Measurements from ENCODE around the gene C1orf216. TPM values are rescaled to one million over a fixed set of nuclear protein-coding genes. Genes with fewer than 3 reads are reported as not detected.
"Not testable (repeated sequence)": the region's sequence is repeated elsewhere in the genome, so short reads cannot be mapped to it uniquely, and the experiment has no call there.

The C1orf216 gene
- total RNA-seq, 2 donors from 2014 or later = 23.4 to 39.7 TPM

DNA sequence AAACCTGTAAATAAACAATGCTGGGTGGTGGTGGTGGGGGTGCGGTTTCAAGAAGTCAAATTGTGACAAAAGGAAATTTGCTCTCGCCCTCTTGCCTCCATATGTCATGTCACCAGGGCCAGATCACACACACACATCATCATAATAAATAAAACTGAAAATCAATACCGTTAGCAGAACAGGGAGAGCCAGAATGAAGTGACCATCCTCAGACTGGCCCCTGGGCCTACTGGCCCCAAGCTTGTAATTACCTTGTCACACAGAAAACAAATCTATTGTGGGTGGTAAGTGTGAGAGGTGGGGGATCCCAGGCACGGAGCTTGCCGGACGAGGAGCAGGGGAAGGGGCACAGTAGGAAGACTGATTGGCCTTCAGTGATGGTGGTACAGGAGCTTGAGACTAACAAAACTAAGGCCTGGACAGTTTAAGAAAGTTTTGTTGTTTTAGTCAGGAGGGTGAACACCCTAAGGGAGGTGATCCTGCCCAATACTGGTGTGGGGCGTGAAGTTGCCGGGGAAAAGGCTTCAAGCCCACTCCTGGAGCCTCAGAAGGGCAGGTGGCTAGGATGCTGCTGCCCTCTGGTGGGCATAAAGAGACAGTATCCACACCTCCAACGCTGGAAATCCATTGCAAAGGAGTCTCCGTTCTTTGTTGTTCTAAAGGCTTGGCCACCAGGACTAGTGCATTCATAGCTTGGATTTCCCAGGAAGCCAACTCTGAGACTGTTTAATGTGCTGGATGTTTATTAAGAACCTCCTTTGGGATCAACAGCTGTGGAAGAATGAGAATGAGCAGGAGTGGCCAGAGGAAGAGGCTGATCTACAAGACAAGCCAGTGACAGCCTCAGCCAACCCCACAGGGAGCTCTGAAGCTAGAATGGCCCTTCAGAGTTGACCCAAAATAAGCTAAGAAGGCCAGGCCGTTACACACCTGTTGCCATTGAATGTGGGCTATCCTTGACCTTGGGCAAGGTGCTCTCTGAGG lies 8.1 kb upstream of the C1orf216 start:
- no peaks in the 10 kb centered on the region for H3K9me3 ChIP-seq
- H3K4me3 ChIP-seq = no peak overlapping the region
- DNase-seq (ENCODE audit: low spot score) = no peak
- H3K36me3 ChIP-seq = no peaks in the 10 kb centered on the region
- H3K27ac ChIP-seq = no peak overlapping the region
- H3K4me1 ChIP-seq (ENCODE audit: control insufficient read depth in 1 of 2, low read depth in 2 of 2) = no peaks in the 10 kb centered on the region
- no peak for ATAC-seq (ENCODE audit: insufficient number of reproducible peaks, low FRiP score, low read depth)
- TF ChIP-seq, protein P1, sequence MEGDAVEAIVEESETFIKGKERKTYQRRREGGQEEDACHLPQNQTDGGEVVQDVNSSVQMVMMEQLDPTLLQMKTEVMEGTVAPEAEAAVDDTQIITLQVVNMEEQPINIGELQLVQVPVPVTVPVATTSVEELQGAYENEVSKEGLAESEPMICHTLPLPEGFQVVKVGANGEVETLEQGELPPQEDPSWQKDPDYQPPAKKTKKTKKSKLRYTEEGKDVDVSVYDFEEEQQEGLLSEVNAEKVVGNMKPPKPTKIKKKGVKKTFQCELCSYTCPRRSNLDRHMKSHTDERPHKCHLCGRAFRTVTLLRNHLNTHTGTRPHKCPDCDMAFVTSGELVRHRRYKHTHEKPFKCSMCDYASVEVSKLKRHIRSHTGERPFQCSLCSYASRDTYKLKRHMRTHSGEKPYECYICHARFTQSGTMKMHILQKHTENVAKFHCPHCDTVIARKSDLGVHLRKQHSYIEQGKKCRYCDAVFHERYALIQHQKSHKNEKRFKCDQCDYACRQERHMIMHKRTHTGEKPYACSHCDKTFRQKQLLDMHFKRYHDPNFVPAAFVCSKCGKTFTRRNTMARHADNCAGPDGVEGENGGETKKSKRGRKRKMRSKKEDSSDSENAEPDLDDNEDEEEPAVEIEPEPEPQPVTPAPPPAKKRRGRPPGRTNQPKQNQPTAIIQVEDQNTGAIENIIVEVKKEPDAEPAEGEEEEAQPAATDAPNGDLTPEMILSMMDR (IDR thresholded peaks at IDR 0.05) = peak; percentile 82
- no peaks in the 10 kb centered on the region for H3K27me3 ChIP-seq (replicated peaks; ENCODE audit: insufficient read depth)

DNA sequence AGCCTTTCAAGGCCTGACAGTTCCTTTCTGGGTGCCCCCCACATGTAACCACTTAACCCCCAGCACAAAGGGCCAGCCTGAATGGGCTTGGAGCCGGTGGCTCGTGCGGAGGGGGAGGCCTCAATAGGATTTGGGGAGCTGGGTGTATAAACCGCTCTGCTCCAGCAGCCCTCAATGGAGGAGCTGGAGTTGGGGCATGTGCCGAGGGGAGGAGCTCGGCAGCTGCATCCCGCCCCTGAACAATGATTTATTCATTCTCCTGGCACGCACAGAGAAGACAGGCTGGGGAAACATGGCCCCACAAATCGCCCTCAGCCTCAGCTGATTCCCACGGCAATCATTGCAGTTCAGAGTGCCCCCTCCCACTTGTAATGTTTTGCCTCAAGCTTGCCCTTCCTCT lies 6.9 kb upstream of the C1orf216 start:
- no peak for DNase-seq (ENCODE audit: low spot score)
- H3K9me3 ChIP-seq = no peaks in the 10 kb centered on the region
- H3K4me3 ChIP-seq = no peak overlapping the region
- no peak for ATAC-seq (ENCODE audit: insufficient number of reproducible peaks, low FRiP score, low read depth)
- TF ChIP-seq, protein P1 (IDR thresholded peaks at IDR 0.05) = no peak
- H3K36me3 ChIP-seq = no peaks in the 10 kb centered on the region
- H3K4me1 ChIP-seq (ENCODE audit: control insufficient read depth in 1 of 2, low read depth in 2 of 2) = no peaks in the 10 kb centered on the region
- H3K27me3 ChIP-seq (replicated peaks; ENCODE audit: insufficient read depth) = no peaks in the 10 kb centered on the region
- no peak overlapping the region for H3K27ac ChIP-seq

DNA sequence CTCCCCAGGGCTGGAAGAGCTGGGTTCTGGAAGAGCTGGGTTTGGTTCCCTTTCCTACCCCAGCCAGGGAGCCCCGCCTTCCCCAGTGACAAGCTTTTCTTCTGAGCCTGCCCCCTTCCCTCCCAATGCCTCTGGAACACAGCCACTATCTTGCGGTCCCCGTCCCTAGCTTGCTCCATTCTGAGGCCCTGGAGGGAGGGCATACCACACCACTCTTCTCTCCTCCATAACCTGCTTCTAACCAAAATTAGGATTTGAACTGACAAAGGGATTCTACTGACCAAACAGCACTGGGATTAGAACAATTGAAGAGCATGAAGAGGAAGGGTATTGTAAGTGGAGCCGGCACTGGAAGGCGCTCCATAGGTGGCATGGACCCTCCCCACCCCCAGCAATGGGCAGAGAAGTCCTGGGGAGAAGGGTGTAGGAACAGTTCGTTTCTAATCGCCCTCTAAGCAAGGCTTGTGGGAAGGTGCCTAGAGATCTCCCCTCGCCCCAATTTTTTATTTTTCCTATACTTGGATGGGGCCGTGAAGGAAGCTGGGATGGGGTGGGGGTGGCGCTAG lies 690 bp downstream of the C1orf216 start:
- TF ChIP-seq, protein P1 (IDR thresholded peaks at IDR 0.05) = no peak
- no peak for DNase-seq (ENCODE audit: low spot score)

DNA sequence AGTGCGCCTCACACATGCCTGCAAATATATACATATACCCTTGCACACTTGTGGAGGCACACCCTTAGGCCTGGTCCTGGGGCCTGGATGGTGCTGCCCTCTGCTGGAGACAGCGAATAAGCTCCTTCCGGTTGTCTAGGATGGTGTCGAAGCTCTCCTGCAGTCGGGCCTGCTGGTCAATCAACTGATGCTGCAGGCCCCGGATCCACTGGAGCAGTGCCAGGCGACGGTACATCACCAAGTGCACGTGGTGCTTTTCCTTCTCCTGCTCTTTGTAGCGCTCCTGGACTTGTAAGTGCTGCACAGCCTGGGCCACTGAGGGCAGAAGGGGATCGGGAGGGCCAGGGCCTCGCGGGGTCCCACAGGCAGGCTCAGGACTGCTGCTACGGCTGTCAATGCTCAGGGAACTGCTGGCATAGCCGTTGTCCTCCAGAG lies 3.1 kb downstream of the C1orf216 start:
- Histone ChIP-seq H3K4me3 (peak overlapping the region; percentile 31), H3K4me1 (ENCODE audit: control insufficient read depth in 1 of 2, low read depth in 2 of 2) (peaks cover 22 to 37% of the 10 kb centered on the region in 2 donors), H3K27ac (no peak overlapping the region), H3K27me3 (replicated peaks; ENCODE audit: insufficient read depth) (no peaks in the 10 kb centered on the region), H3K9me3 (no peaks in the 10 kb centered on the region), H3K36me3 (peaks cover 2% of the 10 kb centered on the region)
- TF ChIP-seq, protein P1 (IDR thresholded peaks at IDR 0.05) = peak; percentile 71
- DNase-seq (ENCODE audit: low spot score) = no peak
- no peak for ATAC-seq (ENCODE audit: insufficient number of reproducible peaks, low FRiP score, low read depth)

More for the DNA sequence above, 690 bp downstream of the C1orf216 start:
- peaks cover 2% of the 10 kb centered on the region for H3K36me3 ChIP-seq
- H3K9me3 ChIP-seq = no peaks in the 10 kb centered on the region
- no peak for ATAC-seq (ENCODE audit: insufficient number of reproducible peaks, low FRiP score, low read depth)
- peaks cover 22 to 37% of the 10 kb centered on the region in 2 donors for H3K4me1 ChIP-seq (ENCODE audit: control insufficient read depth in 1 of 2, low read depth in 2 of 2)
- no peaks in the 10 kb centered on the region for H3K27me3 ChIP-seq (replicated peaks; ENCODE audit: insufficient read depth)
- peak overlapping the region; percentile 88 for H3K4me3 ChIP-seq
- peak overlapping the region; percentile 77 to 85 for H3K27ac ChIP-seq

DNA sequence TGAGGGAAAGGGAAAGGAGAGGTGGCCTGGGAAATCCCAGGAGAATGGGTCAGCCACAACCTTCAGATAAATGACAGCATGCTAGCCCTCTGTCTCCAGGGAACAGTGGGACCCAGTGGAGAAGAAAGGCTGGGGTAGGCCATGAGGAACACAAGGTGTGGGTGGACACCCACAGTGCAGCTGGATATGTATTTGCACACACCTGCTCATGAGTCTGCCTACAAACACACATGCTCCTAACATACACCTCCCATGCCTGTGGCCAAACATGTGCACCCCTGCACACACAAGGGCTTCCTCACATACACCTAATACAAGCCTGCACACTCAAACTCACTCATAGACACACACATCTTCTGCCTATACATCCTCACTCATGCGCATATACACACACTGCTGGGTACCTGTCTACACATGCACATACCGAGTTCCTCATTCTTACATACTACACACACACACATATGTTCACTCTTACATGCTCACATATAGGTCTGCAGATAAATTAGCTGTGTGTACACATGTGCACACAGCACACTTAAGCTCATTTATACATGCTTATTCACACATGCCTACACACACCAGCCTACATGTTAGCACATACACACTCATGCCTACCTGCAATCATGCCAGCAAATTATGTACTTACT lies 3.6 kb downstream of the C1orf216 start:
- H3K27ac ChIP-seq = no peak overlapping the region
- no peaks in the 10 kb centered on the region for H3K9me3 ChIP-seq
- TF ChIP-seq, protein P1 (IDR thresholded peaks at IDR 0.05) = no peak
- peak overlapping the region; percentile 31 for H3K4me3 ChIP-seq
- H3K27me3 ChIP-seq (replicated peaks; ENCODE audit: insufficient read depth) = no peaks in the 10 kb centered on the region
- ATAC-seq (ENCODE audit: insufficient number of reproducible peaks, low FRiP score, low read depth) (no peak), DNase-seq (ENCODE audit: low spot score) (no peak)
- H3K4me1 ChIP-seq (ENCODE audit: control insufficient read depth in 1 of 2, low read depth in 2 of 2) = peaks cover 22 to 37% of the 10 kb centered on the region in 2 donors
- H3K36me3 ChIP-seq = peaks cover 2% of the 10 kb centered on the region

DNA sequence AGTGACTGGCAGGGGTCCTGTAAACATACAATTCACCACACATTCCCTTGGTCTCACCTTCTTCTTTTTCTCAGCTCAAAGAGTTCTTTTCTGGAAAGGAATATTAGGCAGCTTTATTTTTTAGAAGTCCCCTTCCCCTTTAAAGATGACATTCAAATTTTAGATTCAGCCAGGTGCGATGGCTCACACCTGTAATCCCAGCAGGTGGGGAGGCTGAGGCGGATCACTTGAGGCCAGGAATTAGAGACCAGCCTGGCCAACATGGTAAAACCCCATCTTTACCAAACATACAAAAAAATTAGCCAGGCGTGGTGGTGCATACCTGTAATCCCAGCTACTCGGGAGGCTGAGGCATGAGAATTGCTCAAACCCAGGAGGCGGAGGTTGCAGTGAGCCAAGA lies 7.6 kb downstream of the C1orf216 start:
- not testable (repeated sequence) for H3K4me3 ChIP-seq; H3K27me3 ChIP-seq (replicated peaks; ENCODE audit: insufficient read depth); DNase-seq (ENCODE audit: low spot score); H3K36me3 ChIP-seq; ATAC-seq (ENCODE audit: insufficient number of reproducible peaks, low FRiP score, low read depth); H3K27ac ChIP-seq; H3K9me3 ChIP-seq
- H3K4me1 ChIP-seq (ENCODE audit: control insufficient read depth in 1 of 2, low read depth in 2 of 2) = peaks cover 8 to 24% of the 10 kb centered on the region in 2 donors

Data from thoracic aorta (tissue), 2 donors.